Lung (tissue), 12 donors: Measurements from ENCODE around the gene CMC2. TPM values are rescaled to one million over a fixed set of nuclear protein-coding genes. Genes with fewer than 3 reads are reported as not detected.

Experiments
- ATAC-seq: fragments of 200-7000 bp; cut with Tn5 transposase; one replicate; pipeline ENCODE4 v1.9.1; 2020; ENCODE audit warnings: moderate number of reproducible peaks; ENCODE audit not compliant: insufficient read depth, low FRiP score
- DNase-seq, 3 donors: peaks; one replicate each; pipeline ENCODE4 v3.0.0-alpha.2; 2013 to 2017
- H3K27ac ChIP-seq, 2 donors: one replicate each; pipeline ENCODE4 v1.5.1; 2013; ENCODE audit warnings: mild to moderate bottlenecking in 2 of 2, moderate library complexity in 2 of 2, control low read depth in 1 of 2, inconsistent platforms in 1 of 2, low read depth in 1 of 2, low read length in 1 of 2
- H3K27me3 ChIP-seq, 3 donors: one replicate each; pipeline ENCODE4 v1.5.1; 2013; ENCODE audit warnings: low read length in 2 of 3; ENCODE audit not compliant: control insufficient read depth in 3 of 3, insufficient read depth in 3 of 3
- H3K36me3 ChIP-seq, 4 donors: one replicate each; pipeline ENCODE4 v1.5.1; 2013; ENCODE audit warnings: low read length in 4 of 4, mild to moderate bottlenecking in 1 of 4, moderate library complexity in 1 of 4; ENCODE audit not compliant: control insufficient read depth in 4 of 4, insufficient read depth in 4 of 4
- H3K4me1 ChIP-seq, 5 donors: one replicate each; pipeline ENCODE4 v1.5.1; 2013; ENCODE audit warnings: low read length in 5 of 5, mild to moderate bottlenecking in 2 of 5, moderate library complexity in 1 of 5; ENCODE audit not compliant: control insufficient read depth in 5 of 5, insufficient read depth in 5 of 5
- H3K4me3 ChIP-seq: one replicate; pipeline ENCODE4 v1.5.1; 2013; ENCODE audit warnings: mild to moderate bottlenecking, control low read depth, moderate library complexity
- H3K9ac ChIP-seq, 2 donors: one replicate each; pipeline ENCODE4 v1.5.1; 2013; ENCODE audit warnings: low read length in 2 of 2, control low read depth in 1 of 2; ENCODE audit not compliant: insufficient read depth in 1 of 2
- H3K9me3 ChIP-seq, 4 donors: one replicate each; pipeline ENCODE4 v1.5.1; 2013; ENCODE audit warnings: low read length in 3 of 4, mild to moderate bottlenecking in 1 of 4, moderate library complexity in 1 of 4; ENCODE audit not compliant: control insufficient read depth in 4 of 4, insufficient read depth in 3 of 4
- CTCF ChIP-seq: IDR thresholded peaks from 2 replicates; pipeline ENCODE4 v1.5.1; 2012; ENCODE audit warnings: mild to moderate bottlenecking; ENCODE audit errors: control extremely low read depth, extremely low read depth
- WGBS, 2 donors: extraction: QIAGEN DNeasy Blood & Tissue Kit; methylation state at CpG; one replicate each; pipeline ENCODE4 v1.1.7; 2013; 5-methylcytosine and 5-hydroxymethylcytosine counted together
- polyA plus RNA-seq, 2 donors: library from polyadenylated mRNA; stranded (reverse); fragments of 200-250 nt; gene quantifications; one replicate each; pipeline ENCODE4 v1.2.1, GENCODE V29; 2013
- total RNA-seq, 2 donors: library from RNA; depleted of rRNA in 1 of 2; stranded (reverse); fragments of >200 nt in 1 of 2; gene quantifications; one replicate each; pipeline ENCODE4 v1.2.1, GENCODE V29; 2014 to 2021
- donor health status: control.
- donor health status: control.
- donor health status: Bipolar disorder and iron deficiency.
- donor health status: healthy.
- donor health status: DM: yes; HTN: yes; CAD: no.

Gene CMC2
- total and polyA plus RNA-seq, 4 donors, result 27.3 to 60.8 (median 44.4) TPM

- Histone ChIP-seq H3K9ac (no peak overlapping the region), H3K4me3 (no peak overlapping the region), H3K36me3 (no peaks in the 10 kb centered on the region), H3K27me3 (no peaks in the 10 kb centered on the region), H3K9me3 (peaks cover 0 to 1% (median 0%) of the 10 kb centered on the region in 4 donors), H3K27ac (no peak overlapping the region), H3K4me1 (no peaks in the 10 kb centered on the region)
- ATAC-seq, result no peak
- DNase-seq, result peak in 2 of 3 donors; percentile 34 to 38
- TF ChIP-seq CTCF, result no peak
- 16 to 17% methylated on average over 8 of the region's 8 CpGs for WGBS, 2 donors
These were observed 82.2 kb downstream of the CMC2 start for GRCh38 chr16:80924372-80924978.

DNA sequence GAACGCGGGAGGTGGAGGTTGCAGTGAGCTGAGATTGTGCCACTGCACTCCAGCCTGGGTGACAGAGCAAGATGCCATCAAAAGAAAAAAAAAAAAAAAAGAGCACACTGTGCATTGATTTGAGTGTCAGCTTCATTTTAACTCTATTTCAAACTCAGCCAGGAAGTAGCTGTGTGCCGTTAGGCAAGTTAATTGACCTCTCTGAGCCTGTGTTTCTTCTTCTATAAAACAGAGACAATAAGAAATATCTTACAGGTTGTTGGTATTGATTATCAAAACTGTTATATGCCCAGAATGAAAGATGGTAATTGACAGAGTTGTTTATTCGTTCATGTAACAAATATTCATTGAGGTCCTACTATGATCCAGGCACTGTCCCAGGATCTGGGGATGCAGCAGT, 83.3 kb downstream of the CMC2 start:
- WGBS, 2 donors, result 94% methylated on average over 4 of the region's 4 CpGs
- Histone ChIP-seq H3K4me3 (no peak overlapping the region), H3K27me3 (no peaks in the 10 kb centered on the region), H3K9ac (no peak overlapping the region), H3K36me3 (no peaks in the 10 kb centered on the region), H3K9me3 (peaks cover 0 to 1% (median 0%) of the 10 kb centered on the region in 4 donors), H3K27ac (no peak overlapping the region), H3K4me1 (no peaks in the 10 kb centered on the region)
- TF ChIP-seq CTCF, result no peak
- ATAC-seq, result no peak
- no peak for DNase-seq

Other genes with a start within 250 kb of the CMC2 start
- 10 to 100 TPM in 1 of 2 donors, 1 to 10 TPM in 1; 3.5 to 12.6 TPM for gene CDYL2, start 202.3 kb downstream of the CMC2 start, total RNA-seq
- 1 to 10 TPM; 1.3 to 3.9 TPM for gene CDYL2, start 202.3 kb downstream of the CMC2 start, polyA plus RNA-seq
- gene CENPN, start 329 bp upstream of the CMC2 start, total RNA-seq, result 1 to 10 TPM; 7.4 to 9.5 TPM
- gene CENPN, start 329 bp upstream of the CMC2 start, polyA plus RNA-seq, result 1 to 10 TPM; 3.8 to 4.5 TPM
- gene ATMIN, start 29.0 kb upstream of the CMC2 start, total RNA-seq, result 10 to 100 TPM; 26.3 to 28.8 TPM
- gene ATMIN, start 29.0 kb upstream of the CMC2 start, polyA plus RNA-seq, result 10 to 100 TPM; 11.6 to 11.8 TPM
- gene C16orf46, start 70.4 kb upstream of the CMC2 start, total RNA-seq, result 1 to 10 TPM; 1.7 to 4.4 TPM
- 1 to 10 TPM; 1.0 to 1.9 TPM for gene C16orf46, start 70.4 kb upstream of the CMC2 start, polyA plus RNA-seq
- gene GCSH, start 89.5 kb upstream of the CMC2 start, total RNA-seq, result 10 to 100 TPM; 16.3 to 21.0 TPM
- 10 to 100 TPM; 22.3 to 31.5 TPM for gene GCSH, start 89.5 kb upstream of the CMC2 start, polyA plus RNA-seq
- gene BCO1, start 231.8 kb upstream of the CMC2 start, total RNA-seq, result under 1 TPM; 0.21 to 0.77 TPM
- under 1 TPM; 0.06 to 0.24 TPM for gene BCO1, start 231.8 kb upstream of the CMC2 start, polyA plus RNA-seq